Measurements from ENCODE around the gene HIVEP3. TPM values are rescaled to one million over a fixed set of nuclear protein-coding genes. Genes with fewer than 3 reads are reported as not detected.

Gene HIVEP3
- polyA plus RNA-seq, 1 donor (not counting 4 experiments of a cell fraction or from before 2014, with no cell fraction given), result 1.1 TPM

DNA sequence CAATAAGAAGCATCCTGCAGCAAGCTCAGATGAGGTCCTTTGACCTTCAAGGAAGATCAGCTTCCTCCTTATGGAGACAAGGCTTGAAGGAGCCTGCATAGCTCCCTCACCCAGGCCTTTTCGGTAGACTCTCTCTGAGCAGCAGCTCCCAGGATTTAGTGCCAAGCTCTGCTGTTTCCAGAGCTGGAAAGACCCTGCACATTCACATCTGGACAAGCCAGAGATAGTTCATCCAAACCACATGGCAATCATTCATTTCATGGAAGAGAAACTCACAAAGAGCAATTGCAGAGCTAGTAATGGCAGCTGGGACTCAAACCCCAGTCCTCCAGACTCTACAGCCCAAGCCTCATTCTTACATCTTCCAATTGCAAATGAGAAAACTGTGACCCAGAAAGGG, 357.8 kb downstream of the HIVEP3 start:
- Histone ChIP-seq H3K9ac (ENCODE audit: control insufficient read depth, extremely low read depth, insufficient read depth, low read length) (no peak overlapping the region), H3K9me3 (ENCODE audit: control insufficient read depth, low read depth, low read length) (no peaks in the 10 kb centered on the region), H3K9me1 (ENCODE audit: control insufficient read depth, extremely low read depth, insufficient read depth, low read length) (no peaks in the 10 kb centered on the region), H3K36me3 (ENCODE audit: control insufficient read depth in 2 of 2, extremely low read depth in 1 of 2, insufficient read depth in 2 of 2, low read length in 2 of 2) (no peaks in the 10 kb centered on the region), H3K4me3 (ENCODE audit: control insufficient read depth in 2 of 3, extremely low read depth in 1 of 3, insufficient read depth in 2 of 3, low read depth in 1 of 3, low read length in 3 of 3) (no peak overlapping the region), H3K27me3 (ENCODE audit: control insufficient read depth, extremely low read depth, insufficient read depth, low read length) (no peaks in the 10 kb centered on the region), H2AFZ (ENCODE audit: control insufficient read depth, low read length) (no peak overlapping the region), H3K79me2 (ENCODE audit: control insufficient read depth, insufficient read depth, low read length) (no peaks in the 10 kb centered on the region), H3K4me2 (ENCODE audit: control insufficient read depth, extremely low read depth, insufficient read depth, low read depth, low read length) (no peak overlapping the region), H4K20me1 (ENCODE audit: control insufficient read depth, extremely low read depth, insufficient read depth, low read length) (no peaks in the 10 kb centered on the region), H3K27ac (ENCODE audit: control insufficient read depth, insufficient read depth, low read length) (no peak overlapping the region), H3K4me1 (ENCODE audit: control insufficient read depth, extremely low read depth, insufficient read depth, low read length) (no peaks in the 10 kb centered on the region)
- no peak for DNase-seq (ENCODE audit: low read depth, low spot score)
- FAIRE-seq, result no peak
- TF ChIP-seq EZH2 (IDR thresholded peaks at IDR 0.05; ENCODE audit: low read length), result no peak
- TF ChIP-seq, protein P1, sequence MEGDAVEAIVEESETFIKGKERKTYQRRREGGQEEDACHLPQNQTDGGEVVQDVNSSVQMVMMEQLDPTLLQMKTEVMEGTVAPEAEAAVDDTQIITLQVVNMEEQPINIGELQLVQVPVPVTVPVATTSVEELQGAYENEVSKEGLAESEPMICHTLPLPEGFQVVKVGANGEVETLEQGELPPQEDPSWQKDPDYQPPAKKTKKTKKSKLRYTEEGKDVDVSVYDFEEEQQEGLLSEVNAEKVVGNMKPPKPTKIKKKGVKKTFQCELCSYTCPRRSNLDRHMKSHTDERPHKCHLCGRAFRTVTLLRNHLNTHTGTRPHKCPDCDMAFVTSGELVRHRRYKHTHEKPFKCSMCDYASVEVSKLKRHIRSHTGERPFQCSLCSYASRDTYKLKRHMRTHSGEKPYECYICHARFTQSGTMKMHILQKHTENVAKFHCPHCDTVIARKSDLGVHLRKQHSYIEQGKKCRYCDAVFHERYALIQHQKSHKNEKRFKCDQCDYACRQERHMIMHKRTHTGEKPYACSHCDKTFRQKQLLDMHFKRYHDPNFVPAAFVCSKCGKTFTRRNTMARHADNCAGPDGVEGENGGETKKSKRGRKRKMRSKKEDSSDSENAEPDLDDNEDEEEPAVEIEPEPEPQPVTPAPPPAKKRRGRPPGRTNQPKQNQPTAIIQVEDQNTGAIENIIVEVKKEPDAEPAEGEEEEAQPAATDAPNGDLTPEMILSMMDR (optimal IDR thresholded peaks at IDR 0.05 in 1 of 3, IDR thresholded peaks at IDR 0.05 in 1 of 3, conservative IDR thresholded peaks at IDR 0.05 in 1 of 3; ENCODE audit: extremely low read depth in 1 of 3, insufficient read depth in 2 of 3, low read length in 3 of 3), result no peak
- dilution Hi-C loops (cut with MboI; ENCODE audit: extremely low pct_ligation_motif_present, low sequenced_read_pairs), result no loop called here

DNA sequence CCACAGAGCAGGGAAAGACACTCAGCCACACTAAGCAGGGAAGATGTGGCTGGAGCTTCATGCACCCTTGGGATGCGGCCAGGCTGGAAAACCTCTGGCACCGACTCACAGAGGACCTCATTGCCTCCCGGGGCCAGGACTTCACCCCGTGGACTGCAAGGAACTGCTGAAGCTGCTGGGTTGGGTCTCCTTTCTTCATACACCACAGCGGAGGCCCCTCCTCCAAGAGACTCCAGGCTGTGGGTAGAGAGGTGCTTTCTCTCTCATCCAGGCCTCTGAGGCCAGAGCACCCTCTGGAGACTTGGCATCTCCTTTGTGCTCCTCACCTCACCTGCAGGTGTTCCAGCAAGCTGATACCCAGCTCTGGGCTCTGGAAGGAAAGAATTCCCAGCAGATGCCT, 358.2 kb downstream of the HIVEP3 start:
- FAIRE-seq (no peak), DNase-seq (ENCODE audit: low read depth, low spot score) (no peak)
- H3K79me2 ChIP-seq (ENCODE audit: control insufficient read depth, insufficient read depth, low read length), result no peaks in the 10 kb centered on the region
- no peak overlapping the region for H3K27ac ChIP-seq (ENCODE audit: control insufficient read depth, insufficient read depth, low read length)
- no peak overlapping the region for H3K9ac ChIP-seq (ENCODE audit: control insufficient read depth, extremely low read depth, insufficient read depth, low read length)
- H2AFZ ChIP-seq (ENCODE audit: control insufficient read depth, low read length), result no peak overlapping the region
- H3K4me3 ChIP-seq (ENCODE audit: control insufficient read depth in 2 of 3, extremely low read depth in 1 of 3, insufficient read depth in 2 of 3, low read depth in 1 of 3, low read length in 3 of 3), result no peak overlapping the region
- no peaks in the 10 kb centered on the region for H3K36me3 ChIP-seq (ENCODE audit: control insufficient read depth in 2 of 2, extremely low read depth in 1 of 2, insufficient read depth in 2 of 2, low read length in 2 of 2)
- no peaks in the 10 kb centered on the region for H3K27me3 ChIP-seq (ENCODE audit: control insufficient read depth, extremely low read depth, insufficient read depth, low read length)
- H3K4me2 ChIP-seq (ENCODE audit: control insufficient read depth, extremely low read depth, insufficient read depth, low read depth, low read length), result no peak overlapping the region
- no peaks in the 10 kb centered on the region for H4K20me1 ChIP-seq (ENCODE audit: control insufficient read depth, extremely low read depth, insufficient read depth, low read length)
- H3K9me1 ChIP-seq (ENCODE audit: control insufficient read depth, extremely low read depth, insufficient read depth, low read length), result no peaks in the 10 kb centered on the region
- dilution Hi-C loops (cut with MboI; ENCODE audit: extremely low pct_ligation_motif_present, low sequenced_read_pairs), result no loop called here
- TF ChIP-seq EZH2 (IDR thresholded peaks at IDR 0.05; ENCODE audit: low read length), result no peak
- TF ChIP-seq, protein P1 (optimal IDR thresholded peaks at IDR 0.05 in 1 of 3, IDR thresholded peaks at IDR 0.05 in 1 of 3, conservative IDR thresholded peaks at IDR 0.05 in 1 of 3; ENCODE audit: extremely low read depth in 1 of 3, insufficient read depth in 2 of 3, low read length in 3 of 3), result no peak
- no peaks in the 10 kb centered on the region for H3K4me1 ChIP-seq (ENCODE audit: control insufficient read depth, extremely low read depth, insufficient read depth, low read length)
- no peaks in the 10 kb centered on the region for H3K9me3 ChIP-seq (ENCODE audit: control insufficient read depth, low read depth, low read length)

All from keratinocyte (primary cell).